HepG2 (cell line): ENCODE data around the gene TMEM38A. TPM values are rescaled to one million over a fixed set of nuclear protein-coding genes. Genes with fewer than 3 reads are reported as not detected.

Source experiments
- HDAC6 ChIP-seq: fragments of 200-600 bp; sonication (generic); IDR thresholded peaks from 2 replicates; pipeline ENCODE4 v1.7.0; 2017; ENCODE audit warnings: mild to moderate bottlenecking, antibody characterized with exemption, low read length, low read depth
- HIVEP1 ChIP-seq: sonication (generic); formaldehyde crosslinking; IDR thresholded peaks from 2 replicates; pipeline ENCODE4 v1.4.0; 2020; ENCODE audit warnings: mild to moderate bottlenecking, missing genetic modification reagents
- IRF2 ChIP-seq: IDR thresholded peaks from 2 replicates; pipeline ENCODE4 v1.6.1; 2018; ENCODE audit warnings: missing genetic modification reagents, missing compliant biosample characterization
- POLR2AphosphoS5 ChIP-seq: IDR thresholded peaks from 2 replicates; pipeline ENCODE4 v1.6.1; 2012; ENCODE audit warnings: low read depth, low read length
- PRDM4 ChIP-seq: sonication (generic); formaldehyde crosslinking; IDR thresholded peaks from 2 replicates; pipeline ENCODE4 v1.9.0; 2021; ENCODE audit warnings: missing genetic modification reagents, borderline replicate concordance
- PREB ChIP-seq: sonication (generic); formaldehyde crosslinking; IDR thresholded peaks from 2 replicates; pipeline ENCODE4 v1.4.0; 2020; ENCODE audit warnings: missing genetic modification reagents
- REST ChIP-seq, 2 experiments: IDR thresholded peaks; 2 replicates each; pipeline ENCODE4 v1.6.1; 2011 to 2012; ENCODE audit warnings: low read length in 2 of 2, borderline replicate concordance in 1 of 2, low read depth in 1 of 2, mild to moderate bottlenecking in 1 of 2, moderate library complexity in 1 of 2
- THAP11 ChIP-seq: IDR thresholded peaks from 2 replicates; pipeline ENCODE4 v1.6.1; 2016; ENCODE audit warnings: missing biosample characterization, missing genetic modification reagents
- ZBTB42 ChIP-seq: sonication (generic); formaldehyde crosslinking; IDR thresholded peaks from 2 replicates; pipeline ENCODE4 v1.5.0; 2020; ENCODE audit warnings: mild to moderate bottlenecking, missing genetic modification reagents
- ZKSCAN5 ChIP-seq: sonication (generic); formaldehyde crosslinking; IDR thresholded peaks from 2 replicates; pipeline ENCODE4 v1.5.1; 2020; ENCODE audit warnings: mild to moderate bottlenecking, missing genetic modification reagents
- ZNF280B ChIP-seq: sonication (generic); formaldehyde crosslinking; IDR thresholded peaks from 2 replicates; pipeline ENCODE4 v1.5.0; 2020; ENCODE audit warnings: missing genetic modification reagents, mild to moderate bottlenecking, borderline replicate concordance
- ZNF530 ChIP-seq: sonication (generic); formaldehyde crosslinking; IDR thresholded peaks from 2 replicates; pipeline ENCODE4 v1.5.0; 2020; ENCODE audit warnings: low read depth, mild to moderate bottlenecking, missing genetic modification reagents
- ZNF562 ChIP-seq: sonication (generic); formaldehyde crosslinking; IDR thresholded peaks from 2 replicates; pipeline ENCODE4 v1.8.0; 2022; ENCODE audit warnings: missing genetic modification reagents, borderline replicate concordance
- ZNF609 ChIP-seq: sonication (generic); formaldehyde crosslinking; IDR thresholded peaks from 2 replicates; pipeline ENCODE4 v1.4.0; 2020; ENCODE audit warnings: mild to moderate bottlenecking, missing genetic modification reagents, borderline replicate concordance
- polyA plus RNA-seq, 8 experiments: library from polyadenylated mRNA; depleted of rRNA in 3 of 8; stranded (reverse) in 7 of 8; unstranded in 1 of 8; fragments of >200 nt; fragmentation: Illumina TruSeq in 4 of 8; extraction: Trizol in 4 of 8; gene quantifications; 2 replicates each; pipeline versions ENCODE4 v1.2.1 to v1.2.3, GENCODE V29; 2011 to 2016; ENCODE audit warnings: low read depth in 4 of 8, missing spikeins in 1 of 8, mixed read lengths in 1 of 8; ENCODE audit not compliant: insufficient read depth in 1 of 8
- total RNA-seq, 5 experiments: library from RNA; depleted of rRNA; stranded (reverse); fragments of >200 nt; fragmentation: Illumina TruSeq; extraction: Trizol; gene quantifications; 2 replicates each; pipeline ENCODE4 v1.2.3, GENCODE V29; 2016; ENCODE audit warnings: low read depth in 1 of 5

The TMEM38A gene
- total and polyA plus RNA-seq, 2 of the 13 experiments (the other 11 are each of a cell fraction or from before 2014, with no cell fraction given): 4.8 to 6.8 TPM

- no peak for TF ChIP-seq REST (IDR thresholded peaks at IDR 0.05; ENCODE audit: borderline replicate concordance in 1 of 2, low read depth in 1 of 2, low read length in 2 of 2)
- peak; percentile 78 for TF ChIP-seq POLR2AphosphoS5
- TF ChIP-seq IRF2 (CRISPR knock-in tag): 0 out of 2 replicates have a peak, but pooled peaks have one; percentile 10
- TF ChIP-seq ZKSCAN5 (CRISPR knock-in tag): no peak
- no peak for TF ChIP-seq HDAC6
- TF ChIP-seq THAP11 (CRISPR knock-in tag): peak; percentile 86
- peak; percentile 88; the same call in 1 of the 2 replicates for TF ChIP-seq HIVEP1 (CRISPR knock-in tag)
- no peak for TF ChIP-seq PRDM4
- TF ChIP-seq PREB (CRISPR knock-in tag): no peak
- TF ChIP-seq ZBTB42 (CRISPR knock-in tag): 0 out of 2 replicates have a peak, but pooled peaks have one; percentile 49
- no peak for TF ChIP-seq ZNF562 (CRISPR knock-in tag)
- peak; percentile 77; the same call in 1 of the 2 replicates for TF ChIP-seq ZNF280B (CRISPR knock-in tag)
- no peak for TF ChIP-seq ZNF530 (CRISPR knock-in tag)
- TF ChIP-seq ZNF609 (CRISPR knock-in tag): peak; percentile 49; the same call in 1 of the 2 replicates
Observed at GRCh38 chr19:16628183-16628983, 32.6 kb upstream of the TMEM38A start, which contains the start of gene MED26 (continued).
